Measurements from ENCODE around the gene ZNF578.
"Not testable (repeated sequence)": the region's sequence is repeated elsewhere in the genome, so short reads cannot be mapped to it uniquely, and the experiment has no call there.

ZNF578 gene

DNA sequence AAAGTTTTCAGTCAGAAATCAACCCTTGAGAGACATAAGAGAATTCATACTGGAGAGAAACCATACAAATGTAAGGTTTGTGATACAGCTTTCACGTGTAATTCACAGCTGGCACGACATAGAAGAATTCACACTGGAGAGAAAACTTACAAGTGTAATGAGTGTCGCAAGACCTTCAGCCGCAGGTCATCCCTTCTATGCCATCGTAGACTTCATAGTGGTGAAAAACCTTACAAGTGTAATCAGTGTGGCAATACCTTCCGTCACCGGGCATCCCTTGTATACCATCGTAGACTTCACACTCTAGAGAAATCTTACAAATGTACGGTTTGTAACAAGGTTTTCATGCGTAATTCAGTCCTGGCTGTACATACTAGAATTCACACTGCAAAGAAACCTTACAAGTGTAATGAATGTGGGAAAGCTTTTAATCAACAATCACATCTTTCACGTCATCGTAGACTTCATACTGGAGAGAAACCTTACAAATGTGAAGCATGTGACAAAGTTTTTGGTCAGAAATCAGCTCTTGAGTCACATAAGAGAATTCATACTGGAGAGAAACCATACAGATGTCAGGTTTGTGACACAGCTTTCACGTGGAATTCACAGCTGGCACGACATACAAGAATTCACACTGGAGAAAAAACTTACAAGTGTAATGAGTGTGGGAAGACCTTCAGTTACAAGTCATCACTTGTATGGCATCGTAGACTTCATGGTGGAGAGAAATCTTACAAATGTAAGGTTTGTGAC is 101.0 kb downstream of the ZNF578 start:
- Histone ChIP-seq H3K4me3 (no peak overlapping the region), H3K27ac (no peak overlapping the region)

- no peak overlapping the region for H3K27ac ChIP-seq
- no peak overlapping the region for H3K4me3 ChIP-seq
Measured at GRCh38 chr19:52557231-52557995, 104.1 kb downstream of the ZNF578 start.

GRCh38 chr19:52558732-52559445 is 105.5 kb downstream of the ZNF578 start:
- not testable (repeated sequence) for H3K27ac ChIP-seq, H3K4me3 ChIP-seq

- not testable (repeated sequence) for H3K4me3 ChIP-seq, H3K27ac ChIP-seq
Measured at GRCh38 chr19:52561611-52562010, 108.3 kb downstream of the ZNF578 start.
